SU-DHL-6 (cell line): ENCODE results near the gene ZBTB38.

Experiments
- CTCF ChIP-seq: fragments of 200-600 bp; sonication (generic); IDR thresholded peaks from one replicate; pipeline ENCODE4 v1.5.1; 2017; ENCODE audit warnings: antibody characterized with exemption, mild to moderate bottlenecking, low read length, moderate library complexity; ENCODE audit not compliant: insufficient read depth, poor library complexity, severe bottlenecking
- EZH2phosphoT487 ChIP-seq: fragments of 200-600 bp; sonication (generic), shearing (Covaris generic); conservative IDR thresholded peaks from 2 replicates; pipeline ENCODE4 v1.6.1; 2018; ENCODE audit warnings: mild to moderate bottlenecking, antibody characterized with exemption, low read length, moderate library complexity, mixed read lengths

- no peak for TF ChIP-seq CTCF
- TF ChIP-seq EZH2phosphoT487, result no peak
Observed at GRCh38 chr3:141365201-141365600, 3.1 kb upstream of the ZBTB38 start.
